Liver (tissue), 9 donors: Measurements from ENCODE around the gene PGM5. TPM values are rescaled to one million over a fixed set of nuclear protein-coding genes. Genes with fewer than 3 reads are reported as not detected.

Source experiments
- DNase-seq: peaks from one replicate; pipeline ENCODE4 v3.0.0-alpha.2; 2017; ENCODE audit warnings: low spot score
- H3K27ac ChIP-seq, 2 donors: one replicate each; pipeline ENCODE4 v1.7.0; 2013; ENCODE audit warnings: inconsistent platforms in 2 of 2, low read length in 2 of 2, control low read depth in 1 of 2, low read depth in 1 of 2, mild to moderate bottlenecking in 1 of 2
- H3K27me3 ChIP-seq, 4 donors: one replicate each; pipeline versions ENCODE4 v1.6.1 to v1.7.0; 2013; ENCODE audit warnings: low read length in 3 of 4, inconsistent platforms in 1 of 4, mild to moderate bottlenecking in 1 of 4, moderate library complexity in 1 of 4; ENCODE audit not compliant: control insufficient read depth in 4 of 4, insufficient read depth in 4 of 4
- H3K36me3 ChIP-seq, 4 donors: one replicate each; pipeline versions ENCODE4 v1.6.1 to v1.7.0; 2013; ENCODE audit warnings: low read length in 3 of 4, mild to moderate bottlenecking in 3 of 4, low read depth in 1 of 4, moderate library complexity in 1 of 4; ENCODE audit not compliant: control insufficient read depth in 4 of 4, insufficient read depth in 3 of 4
- H3K4me1 ChIP-seq, 4 donors: one replicate each; pipeline versions ENCODE4 v1.6.1 to v1.7.0; 2013; ENCODE audit warnings: low read length in 3 of 4, mild to moderate bottlenecking in 3 of 4, moderate library complexity in 1 of 4; ENCODE audit not compliant: control insufficient read depth in 4 of 4, insufficient read depth in 4 of 4
- H3K4me3 ChIP-seq, 3 donors: one replicate each; pipeline versions ENCODE4 v1.6.1 to v1.7.0; 2013; ENCODE audit warnings: low read length in 3 of 3, control low read depth in 1 of 3, low read depth in 1 of 3, mild to moderate bottlenecking in 1 of 3
- H3K9ac ChIP-seq, 2 donors: one replicate each; pipeline ENCODE4 v1.7.0; 2013; ENCODE audit warnings: low read length in 2 of 2, mild to moderate bottlenecking in 2 of 2, moderate library complexity in 2 of 2, control low read depth in 1 of 2, low read depth in 1 of 2
- H3K9me3 ChIP-seq, 4 donors: one replicate each; pipeline versions ENCODE4 v1.6.1 to v1.7.0; 2013; ENCODE audit warnings: low read length in 3 of 4; ENCODE audit not compliant: control insufficient read depth in 4 of 4
- ATF3 ChIP-seq: IDR thresholded peaks from 2 replicates; pipeline ENCODE4 v1.6.1; 2016; ENCODE audit warnings: antibody characterized with exemption
- CTCF ChIP-seq: fragments of 150-350 bp; IDR thresholded peaks from 2 replicates; pipeline ENCODE4 v1.5.1; 2017; ENCODE audit warnings: improper control_type of control experiment, low read depth, low read length; ENCODE audit not compliant: missing input control
- EGR1 ChIP-seq, 2 donors: IDR thresholded peaks; 2 replicates each; pipeline ENCODE4 v1.6.1; 2016 to 2018; ENCODE audit warnings: antibody characterized with exemption in 2 of 2, low read depth in 2 of 2
- FOXA1 ChIP-seq: IDR thresholded peaks from 2 replicates; pipeline ENCODE4 v1.6.1; 2016; ENCODE audit warnings: antibody characterized with exemption
- FOXA2 ChIP-seq: IDR thresholded peaks from 2 replicates; pipeline ENCODE4 v1.6.1; 2016; ENCODE audit warnings: antibody characterized with exemption
- GABPA ChIP-seq, 2 donors: IDR thresholded peaks in 1 of 2; conservative IDR thresholded peaks in 1 of 2; 2 replicates each; pipeline ENCODE4 v1.6.1; 2016; ENCODE audit warnings: antibody characterized with exemption in 2 of 2, mild to moderate bottlenecking in 1 of 2, moderate library complexity in 1 of 2
- HNF4A ChIP-seq, 2 donors: conservative IDR thresholded peaks; 2 replicates each; pipeline ENCODE4 v1.6.1; 2016; ENCODE audit warnings: antibody characterized with exemption in 2 of 2, mild to moderate bottlenecking in 2 of 2
- JUND ChIP-seq, 2 donors: IDR thresholded peaks; 2 replicates each; pipeline ENCODE4 v1.6.1; 2016; ENCODE audit warnings: antibody characterized with exemption in 2 of 2
- MAX ChIP-seq: IDR thresholded peaks from 2 replicates; pipeline ENCODE4 v1.6.1; 2016; ENCODE audit warnings: antibody characterized with exemption
- NR2F2 ChIP-seq: IDR thresholded peaks from 2 replicates; pipeline ENCODE4 v1.6.1; 2016; ENCODE audit warnings: antibody characterized with exemption
- RAD21 ChIP-seq, 2 donors: IDR thresholded peaks; 2 replicates each; pipeline ENCODE4 v1.6.1; 2016; ENCODE audit warnings: antibody characterized with exemption in 2 of 2, mild to moderate bottlenecking in 2 of 2
- REST ChIP-seq: IDR thresholded peaks from 2 replicates; pipeline ENCODE4 v1.6.1; 2016; ENCODE audit warnings: antibody characterized with exemption, mild to moderate bottlenecking
- RXRA ChIP-seq, 2 donors: IDR thresholded peaks; 2 replicates each; pipeline ENCODE4 v1.6.1; 2017 to 2018; ENCODE audit warnings: antibody characterized with exemption in 2 of 2, mild to moderate bottlenecking in 1 of 2
- SP1 ChIP-seq: IDR thresholded peaks from 2 replicates; pipeline ENCODE4 v1.6.1; 2018; ENCODE audit warnings: antibody characterized with exemption, mild to moderate bottlenecking
- TAF1 ChIP-seq: conservative IDR thresholded peaks from 2 replicates; pipeline ENCODE4 v1.6.1; 2016; ENCODE audit warnings: antibody characterized with exemption, mild to moderate bottlenecking
- YY1 ChIP-seq: IDR thresholded peaks from 2 replicates; pipeline ENCODE4 v1.6.1; 2016; ENCODE audit warnings: antibody characterized with exemption, mild to moderate bottlenecking
- ZBTB33 ChIP-seq: IDR thresholded peaks from 2 replicates; pipeline ENCODE4 v1.6.1; 2016; ENCODE audit warnings: antibody characterized with exemption
- WGBS: extraction: QIAGEN DNeasy Blood & Tissue Kit; methylation state at CpG from one replicate; pipeline ENCODE4 v1.1.7; 2013; 5-methylcytosine and 5-hydroxymethylcytosine counted together
- polyA plus RNA-seq, 2 donors: library from polyadenylated mRNA; stranded (reverse) in 1 of 2; unstranded in 1 of 2; fragments of 200-250 nt in 1 of 2; fragments of >200 nt in 1 of 2; fragmentation: Nextera tagmentation in 1 of 2; extraction: Ambion mirVana in 1 of 2; gene quantifications; one replicate each; pipeline versions ENCODE4 v1.2.1 to v1.2.3, GENCODE V29; 2013 to 2015
- total RNA-seq, 2 donors: library from RNA; depleted of rRNA; stranded (reverse); fragments of >200 nt; gene quantifications; one replicate each; pipeline ENCODE4 v1.2.3, GENCODE V29; 2014
- donor health status: healthy.
- donor health status: healthy.
- donor health status: healthy.
- donor health status: healthy.
- donor health status: healthy.

PGM5 gene
- total and polyA plus RNA-seq, 4 donors, result 0.63 to 8.5 (median 2.2) TPM

GRCh38 chr9:68427216-68427977, 71.0 kb downstream of the PGM5 start:
- Histone ChIP-seq H3K9ac (no peak overlapping the region), H3K36me3 (no peaks in the 10 kb centered on the region), H3K4me1 (no peaks in the 10 kb centered on the region), H3K27me3 (no peaks in the 10 kb centered on the region), H3K9me3 (no peaks in the 10 kb centered on the region), H3K27ac (no peak overlapping the region), H3K4me3 (no peak overlapping the region)
- no peak for TF ChIP-seq ZBTB33
- no peak for DNase-seq

GRCh38 chr9:68428481-68428880, 72.1 kb downstream of the PGM5 start:
- H3K4me3 ChIP-seq, result no peak overlapping the region
- H3K4me1 ChIP-seq, result no peaks in the 10 kb centered on the region
- no peak overlapping the region for H3K9ac ChIP-seq
- DNase-seq, result no peak
- TF ChIP-seq MAX, result no peak
- TF ChIP-seq FOXA2, result no peak
- TF ChIP-seq RAD21 (IDR thresholded peaks at IDR 0.05), result no peak
- no peak for TF ChIP-seq NR2F2
- no peak for TF ChIP-seq ATF3
- no peak for TF ChIP-seq TAF1
- TF ChIP-seq YY1, result no peak
- TF ChIP-seq HNF4A (conservative IDR thresholded peaks at IDR 0.05), result no peak
- TF ChIP-seq GABPA (IDR thresholded peaks at IDR 0.05 in 1 of 2, conservative IDR thresholded peaks at IDR 0.05 in 1 of 2), result no peak
- TF ChIP-seq CTCF, result no peak
- TF ChIP-seq REST, result no peak
- TF ChIP-seq EGR1 (IDR thresholded peaks at IDR 0.05; ENCODE audit: low read depth in 2 of 2), result no peak
- no peak for TF ChIP-seq JUND (IDR thresholded peaks at IDR 0.05)
- TF ChIP-seq FOXA1, result no peak
- TF ChIP-seq RXRA (IDR thresholded peaks at IDR 0.05), result no peak
- no peak for TF ChIP-seq SP1
- no peak for TF ChIP-seq ZBTB33
- no peaks in the 10 kb centered on the region for H3K9me3 ChIP-seq
- no peaks in the 10 kb centered on the region for H3K36me3 ChIP-seq
- WGBS, result 81% methylated on average over 2 of the region's 2 CpGs
- no peak overlapping the region for H3K27ac ChIP-seq
- no peaks in the 10 kb centered on the region for H3K27me3 ChIP-seq
